SK-N-SH (cell line): ENCODE data around the gene SCAI. TPM values are rescaled to one million over a fixed set of nuclear protein-coding genes. Genes with fewer than 3 reads are reported as not detected.

Source experiments
- CTCF ChIA-PET: fragments of 300-600, 350-600 bp; formaldehyde crosslinking; extraction: SDS; loops from one replicate; lab custom pipeline; 2021; lab: Yijun Ruan, JAX
- POLR2A ChIA-PET: fragments of 350-600 bp; sonication (Branson Sonifier 250); formaldehyde crosslinking; extraction: SDS; loops from one replicate; lab custom pipeline; 2020; ENCODE audit warnings: antibody characterized with exemption, inconsistent platforms; lab: Yijun Ruan, JAX
- DNase-seq: peaks from one replicate; pipeline ENCODE4 v3.0.0; 2012
- H2AFZ ChIP-seq: fragments of 200-600 bp; sonication (generic); 2 replicates; pipeline ENCODE4 v1.8.1; 2016; ENCODE audit warnings: antibody characterized with exemption, mild to moderate bottlenecking, low read depth
- H3F3A ChIP-seq: fragments of 200-600 bp; sonication (generic); replicated peaks from 2 replicates; pipeline ENCODE3; 2016; ENCODE audit warnings: antibody characterized with exemption, mild to moderate bottlenecking; ENCODE audit not compliant: insufficient read depth
- H3K27ac ChIP-seq, 2 experiments: fragments of 200-500 bp in 1 of 2; fragments of 200-600 bp in 1 of 2; sonication (Bioruptor generic) in 1 of 2; sonication (generic), shearing (Covaris generic) in 1 of 2; 2 replicates each; pipeline versions ENCODE4 v1.5.1 to v1.6.1; 2014 to 2016; ENCODE audit warnings: low read depth in 2 of 2, inconsistent platforms in 1 of 2, low read length in 1 of 2, mild to moderate bottlenecking in 1 of 2, mixed read lengths in 1 of 2
- H3K27me3 ChIP-seq: fragments of 200-600 bp; sonication (generic), shearing (Covaris generic); 2 replicates; pipeline ENCODE4 v1.6.1; 2016; ENCODE audit warnings: mixed run types; ENCODE audit not compliant: insufficient read depth
- H3K36me3 ChIP-seq, 2 experiments: fragments of 200-500 bp in 1 of 2; fragments of 200-600 bp in 1 of 2; sonication (Bioruptor generic) in 1 of 2; sonication (generic) in 1 of 2; replicated peaks in 1 of 2; 2 replicates each; pipeline versions ENCODE3 to v1.5.1; 2014 to 2016; ENCODE audit warnings: low read length in 1 of 2, mild to moderate bottlenecking in 1 of 2; ENCODE audit not compliant: insufficient read depth in 2 of 2, control insufficient read depth in 1 of 2
- H3K4me1 ChIP-seq, 2 experiments: fragments of 200-500 bp in 1 of 2; fragments of 200-600 bp in 1 of 2; sonication (Bioruptor generic) in 1 of 2; sonication (generic), shearing (Covaris generic) in 1 of 2; 2 replicates each; pipeline versions ENCODE4 v1.5.1 to v1.6.1; 2014 to 2016; ENCODE audit warnings: low read depth in 1 of 2, low read length in 1 of 2, mixed run types in 1 of 2; ENCODE audit not compliant: insufficient read depth in 2 of 2, control insufficient read depth in 1 of 2
- H3K4me2 ChIP-seq: fragments of 200-600 bp; sonication (generic), shearing (Covaris generic); 2 replicates; pipeline ENCODE4 v1.6.1; 2017; ENCODE audit warnings: mixed run types
- H3K4me3 ChIP-seq, 2 experiments: fragments of 200-500 bp in 1 of 2; fragments of 200-600 bp in 1 of 2; sonication (Bioruptor generic) in 1 of 2; sonication (generic), shearing (Covaris generic) in 1 of 2; 2 replicates each; pipeline versions ENCODE4 v1.5.1 to v1.8.1; 2014 to 2016; ENCODE audit warnings: low read depth in 2 of 2, inconsistent platforms in 1 of 2, low read length in 1 of 2, mild to moderate bottlenecking in 1 of 2, mixed read lengths in 1 of 2, moderate library complexity in 1 of 2
- H3K79me2 ChIP-seq: fragments of 200-600 bp; sonication (generic); 2 replicates; pipeline ENCODE4 v1.8.1; 2017; ENCODE audit warnings: mild to moderate bottlenecking; ENCODE audit not compliant: insufficient read depth
- H3K9ac ChIP-seq: fragments of 200-600 bp; sonication (generic); 2 replicates; pipeline ENCODE4 v1.6.1; 2017; ENCODE audit warnings: mixed run types
- H3K9me2 ChIP-seq: fragments of 200-600 bp; sonication (generic); 2 replicates; pipeline ENCODE4 v1.6.1; 2017; ENCODE audit warnings: mixed run types
- H3K9me3 ChIP-seq: fragments of 200-600 bp; sonication (generic); 2 replicates; pipeline ENCODE4 v1.6.1; 2017; ENCODE audit warnings: mixed run types, mild to moderate bottlenecking, moderate library complexity
- H4K20me1 ChIP-seq: fragments of 200-600 bp; sonication (generic); 2 replicates; pipeline ENCODE4 v1.6.1; 2017; ENCODE audit warnings: mild to moderate bottlenecking, mixed run types; ENCODE audit not compliant: insufficient read depth
- CHD2 ChIP-seq: fragments of 150-350 bp; IDR thresholded peaks from 2 replicates; pipeline ENCODE4 v1.6.1; 2018; ENCODE audit warnings: low read length; ENCODE audit not compliant: partially characterized antibody
- CTCF ChIP-seq: fragments of 200-600 bp; sonication (generic); IDR thresholded peaks from 2 replicates; pipeline ENCODE4 v1.6.1; 2017; ENCODE audit warnings: antibody characterized with exemption, mild to moderate bottlenecking, moderate library complexity
- EZH2phosphoT487 ChIP-seq: fragments of 200-600 bp; sonication (generic); IDR thresholded peaks from 2 replicates; pipeline ENCODE4 v1.6.1; 2017; ENCODE audit warnings: low read depth, mixed run types, mild to moderate bottlenecking, antibody characterized with exemption, moderate library complexity, borderline replicate concordance
- FOSL2 ChIP-seq: IDR thresholded peaks from 2 replicates; pipeline ENCODE4 v1.4.0; 2012; ENCODE audit warnings: low read depth, mild to moderate bottlenecking, moderate library complexity, borderline replicate concordance
- FOXM1 ChIP-seq: IDR thresholded peaks from 2 replicates; pipeline ENCODE4 v1.4.0; 2012; ENCODE audit warnings: low read depth, mild to moderate bottlenecking
- GABPA ChIP-seq: IDR thresholded peaks from 2 replicates; pipeline ENCODE4 v1.4.0; 2012; ENCODE audit warnings: low read depth, mild to moderate bottlenecking
- IRF3 ChIP-seq: fragments of 150-350 bp; IDR thresholded peaks from 2 replicates; pipeline ENCODE4 v1.6.1; 2016; ENCODE audit warnings: mild to moderate bottlenecking, low read depth, low read length
- JUND ChIP-seq: IDR thresholded peaks from 2 replicates; pipeline ENCODE4 v1.4.0; 2012
- MAX ChIP-seq: IDR thresholded peaks from 2 replicates; pipeline ENCODE4 v1.4.0; 2012; ENCODE audit warnings: low read depth
- MXI1 ChIP-seq: IDR thresholded peaks from 2 replicates; pipeline ENCODE4 v1.6.1; 2012; ENCODE audit warnings: mild to moderate bottlenecking, low read depth, low read length, improper control_type of control experiment
- PBX3 ChIP-seq: IDR thresholded peaks from 2 replicates; pipeline ENCODE4; 2012
- POLR2AphosphoS5 ChIP-seq: IDR thresholded peaks from 2 replicates; pipeline ENCODE4 v1.6.1; 2012; ENCODE audit warnings: low read depth, low read length
- RAD21 ChIP-seq: IDR thresholded peaks from 2 replicates; pipeline ENCODE4 v1.6.1; 2012; ENCODE audit warnings: mild to moderate bottlenecking, low read length
- RCOR1 ChIP-seq: fragments of 150-350 bp; IDR thresholded peaks from 2 replicates; pipeline ENCODE4 v1.6.1; 2017; ENCODE audit warnings: antibody characterized with exemption, low read length
- RFX5 ChIP-seq: IDR thresholded peaks from 2 replicates; pipeline ENCODE4 v1.6.1; 2012; ENCODE audit warnings: mild to moderate bottlenecking, improper control_type of control experiment, low read length
- SIN3A ChIP-seq: IDR thresholded peaks from 2 replicates; pipeline ENCODE4 v1.6.1; 2012; ENCODE audit warnings: low read depth, mild to moderate bottlenecking, low read length, moderate library complexity, borderline replicate concordance
- SMC3 ChIP-seq: IDR thresholded peaks from 2 replicates; pipeline ENCODE4 v1.6.1; 2012; ENCODE audit warnings: low read depth, low read length, improper control_type of control experiment
- TAF1 ChIP-seq: IDR thresholded peaks from 2 replicates; pipeline ENCODE4 v1.6.1; 2012; ENCODE audit warnings: low read depth, mild to moderate bottlenecking, low read length, moderate library complexity, borderline replicate concordance
- TCF12 ChIP-seq: IDR thresholded peaks from 2 replicates; pipeline ENCODE4 v1.4.0; 2012
- YY1 ChIP-seq: IDR thresholded peaks from 2 replicates; pipeline ENCODE4 v1.4.0; 2012; ENCODE audit warnings: low read depth, mild to moderate bottlenecking
- ZBTB33 ChIP-seq: IDR thresholded peaks from 2 replicates; pipeline ENCODE4 v1.4.0; 2012; ENCODE audit warnings: low read depth, borderline replicate concordance
- WGBS: methylation state at CpG from one replicate; pipeline ENCODE4 v1.1.6; 2017; ENCODE audit warnings: low lambda C conversion rate; 5-methylcytosine and 5-hydroxymethylcytosine counted together
- polyA plus RNA-seq, 3 experiments: library from polyadenylated mRNA; depleted of rRNA; stranded (reverse); fragments of >200 nt; gene quantifications; 2 replicates each; pipeline ENCODE4 v1.2.3, GENCODE V29; 2012

SCAI gene
- polyA plus RNA-seq (2012; rRNA removed): 0.85 and 1.2 TPM in 2 replicates
- polyA plus RNA-seq (2012; cell fraction: cytosol; rRNA removed): 1.3 and 1.4 TPM in 2 replicates
- polyA plus RNA-seq (2012; cell fraction: nucleus; rRNA removed): 2.8 and 2.9 TPM in 2 replicates

- H3K27ac ChIP-seq: peak within 1 kb of the TSS in 1 of 2 experiments; percentile 65; a peak in 2 of 4 replicates
- no peaks in the 10 kb centered on the region for H3K9me3 ChIP-seq
- WGBS: 4% methylated on average over 17 of the region's 46 CpGs
- no peaks in the 10 kb centered on the region for H4K20me1 ChIP-seq
- H3F3A ChIP-seq: peaks cover 17% of the 10 kb centered on the region
- peaks cover 2 to 12% of the 10 kb centered on the region in 2 experiments for H3K36me3 ChIP-seq
- no peaks in the 10 kb centered on the region for H3K27me3 ChIP-seq
- H3K79me2 ChIP-seq: peaks cover 13% of the 10 kb centered on the region; the same call in 1 of the 2 replicates
- TF ChIP-seq SMC3 (peak; percentile 82), FOXM1 (peak; percentile 39; the same call in 1 of the 2 replicates), MXI1 (peak; percentile 53; the same call in 1 of the 2 replicates), POLR2AphosphoS5 (peak; percentile 57), JUND (no peak), FOSL2 (no peak), IRF3 (peak; percentile 84), CHD2 (peak; percentile 90), YY1 (0 out of 2 replicates have a peak, but pooled peaks have one; percentile 57), RAD21 (peak; percentile 87), TAF1 (peak; percentile 69), RCOR1 (peak; percentile 50; the same call in 1 of the 2 replicates), PBX3 (peak; percentile 100), TCF12 (peak; percentile 33; the same call in 1 of the 2 replicates), CTCF (peak; percentile 97), ZBTB33 (no peak), EZH2phosphoT487 (no peak), GABPA (peak; percentile 31; the same call in 1 of the 2 replicates), SIN3A (peak; percentile 58; the same call in 1 of the 2 replicates), RFX5 (peak; percentile 46; the same call in 1 of the 2 replicates), MAX (peak; percentile 66; the same call in 1 of the 2 replicates)
- DNase-seq: peak; percentile 98
- peaks cover 0 to 5% of the 10 kb centered on the region in 2 experiments; a peak in 2 of 4 replicates for H3K4me1 ChIP-seq
- H3K4me2 ChIP-seq: peak within 1 kb of the TSS; percentile 75
- POLR2A ChIA-PET: interaction anchor here (0.8 to 1.5 kb wide), 4 partner anchors 18 to 288 kb away, joined by 3 to 4 read pairs (median 4); no protein-coding TSS in a partner anchor
- peak within 1 kb of the TSS; percentile 16; the same call in 1 of the 2 replicates for H2AFZ ChIP-seq
- CTCF ChIA-PET: interaction anchor here (0.6 to 2.8 kb wide), 26 partner anchors 8 to 567 kb away, joined by 3 to 17 read pairs (median 3); partner anchors contain the start of gene NR6A1
- H3K9ac ChIP-seq: peak within 1 kb of the TSS; percentile 16
- no peaks in the 10 kb centered on the region for H3K9me2 ChIP-seq
- peak within 1 kb of the TSS; percentile 64 to 74 for H3K4me3 ChIP-seq
Observed at GRCh38 chr9:125143377-125144090, at the start of gene SCAI. TSS of gene SCAI (minus strand) at chr9:125143528. CDS start at chr9:125143437, 91 bp downstream.
